Measurements from ENCODE around the gene PTPRT.

Gene PTPRT

DNA sequence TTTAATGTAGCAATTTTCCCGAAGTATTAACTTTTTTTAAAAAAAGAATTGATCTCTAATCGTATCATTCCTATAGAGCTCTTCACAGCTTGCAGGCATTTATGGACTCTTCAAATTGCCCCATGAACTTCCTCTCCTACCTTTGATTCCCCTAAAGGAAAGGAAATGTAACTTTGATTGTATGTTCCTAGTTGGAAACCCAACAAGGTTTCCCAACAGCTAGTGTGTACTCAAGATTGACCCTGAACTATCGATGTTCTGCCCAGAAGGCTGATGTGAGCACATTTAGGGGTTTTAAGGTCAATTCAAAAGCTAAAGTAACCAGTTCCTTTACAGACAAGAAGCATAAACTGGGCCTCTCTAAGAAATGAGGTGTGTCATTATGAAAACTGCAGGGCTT lies 491.7 kb downstream of the PTPRT start:
- no peak for DNase-seq

DNA sequence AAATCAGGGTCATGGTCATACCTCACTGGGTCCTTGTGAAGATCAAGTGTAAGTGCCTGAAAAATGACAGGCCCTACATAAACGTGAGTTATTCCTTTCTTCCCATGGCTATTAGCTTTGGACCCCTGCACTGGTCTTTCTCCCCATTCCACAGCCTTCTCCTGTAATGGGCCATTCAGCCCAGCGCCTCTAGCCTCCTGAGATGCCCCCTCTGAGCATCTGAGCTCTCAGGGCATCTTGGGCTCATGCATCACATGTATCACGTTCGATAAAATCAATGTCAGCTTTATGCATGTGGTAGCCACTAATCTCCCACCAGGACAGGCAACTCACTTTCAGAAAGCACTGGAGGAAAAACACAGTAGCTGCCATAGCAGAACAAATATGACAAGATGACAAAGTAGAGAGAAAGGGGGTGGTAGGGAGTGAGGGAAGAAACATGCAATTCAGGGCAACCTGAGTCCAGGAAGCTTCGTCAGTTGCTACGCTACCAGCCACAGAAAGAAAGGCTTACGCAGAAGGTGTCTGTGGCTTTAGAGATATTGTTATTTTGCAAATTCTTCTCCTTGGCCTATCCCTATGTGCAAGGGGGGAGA lies 498.8 kb downstream of the PTPRT start:
- DNase-seq = no peak

DNA sequence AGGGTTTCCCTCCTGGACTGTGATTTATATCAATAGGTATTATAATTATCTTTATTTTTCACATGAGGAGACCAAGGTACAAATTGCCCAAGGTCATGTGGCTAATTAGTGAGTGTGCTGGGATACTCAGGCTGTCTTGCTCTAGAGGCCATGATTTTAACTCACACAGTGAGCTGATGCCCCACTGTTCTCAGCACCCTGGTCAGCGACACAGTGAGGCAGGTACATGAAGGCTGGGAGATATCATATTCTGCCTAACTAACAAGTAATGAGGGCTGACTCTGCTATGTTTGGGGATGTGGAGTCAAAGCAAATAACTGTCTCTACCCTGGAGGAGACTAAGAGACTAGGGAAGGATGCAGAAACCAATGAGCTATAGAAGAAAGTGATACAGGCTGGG lies 501.1 kb downstream of the PTPRT start:
- no peak for DNase-seq

DNA sequence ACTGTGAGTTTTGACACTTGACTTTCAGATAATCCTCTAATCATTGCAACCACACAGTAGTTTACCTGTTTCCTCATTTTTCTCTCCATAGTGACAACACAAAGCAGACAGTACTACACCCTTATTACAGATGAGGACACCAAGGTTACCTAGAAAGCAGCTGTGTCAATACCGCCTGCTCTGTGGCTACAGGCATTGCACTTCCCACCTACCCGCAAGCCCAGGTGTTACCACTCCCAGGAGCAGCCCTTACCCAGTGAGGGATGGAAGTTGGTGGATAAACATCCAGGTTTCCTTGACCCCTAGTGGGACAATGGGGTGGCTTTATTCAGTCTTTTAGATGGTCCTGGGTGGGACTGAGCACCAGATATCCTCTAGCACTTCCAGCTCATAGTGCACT lies 503.6 kb downstream of the PTPRT start:
- no peak for DNase-seq

DNA sequence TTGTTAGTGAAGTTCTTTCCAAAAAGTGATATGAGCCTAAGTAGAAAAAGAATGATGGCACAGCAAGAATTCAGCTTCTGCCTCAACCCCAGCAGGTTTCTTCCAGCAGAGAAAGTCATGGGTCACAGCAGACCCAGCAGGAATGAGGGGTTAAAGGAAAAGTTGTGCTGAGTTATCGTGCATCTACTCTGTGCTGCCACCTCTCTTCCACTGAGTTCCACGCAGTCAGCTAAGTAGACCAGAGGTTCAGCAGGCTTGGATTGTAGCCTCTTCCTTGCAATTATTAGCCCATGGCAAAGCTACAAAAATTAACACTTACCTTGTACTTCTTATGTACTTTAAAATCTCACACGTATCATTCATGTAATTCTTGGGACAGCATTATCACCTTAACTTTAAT lies 510.8 kb downstream of the PTPRT start:
- no peak for DNase-seq

DNA sequence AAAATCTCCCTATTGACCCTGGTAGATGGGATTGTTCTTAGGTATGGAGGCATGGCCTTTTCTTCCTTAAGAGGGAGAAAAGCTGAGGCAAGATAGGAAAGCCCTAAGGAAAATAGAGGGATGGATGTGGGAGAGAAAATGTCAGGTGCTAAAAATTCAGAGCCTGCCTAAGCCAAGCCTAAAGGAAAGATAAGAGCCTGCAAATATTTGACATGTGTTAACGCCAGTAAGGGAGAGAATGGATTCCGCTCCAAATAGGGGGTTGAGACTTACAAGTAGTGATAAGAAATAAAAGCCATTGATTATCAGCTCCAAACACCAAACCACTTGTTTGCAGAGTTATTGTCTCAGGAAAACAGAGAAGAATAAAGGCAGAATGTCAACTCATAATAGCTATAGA lies 533.6 kb downstream of the PTPRT start:
- DNase-seq = no peak

DNA sequence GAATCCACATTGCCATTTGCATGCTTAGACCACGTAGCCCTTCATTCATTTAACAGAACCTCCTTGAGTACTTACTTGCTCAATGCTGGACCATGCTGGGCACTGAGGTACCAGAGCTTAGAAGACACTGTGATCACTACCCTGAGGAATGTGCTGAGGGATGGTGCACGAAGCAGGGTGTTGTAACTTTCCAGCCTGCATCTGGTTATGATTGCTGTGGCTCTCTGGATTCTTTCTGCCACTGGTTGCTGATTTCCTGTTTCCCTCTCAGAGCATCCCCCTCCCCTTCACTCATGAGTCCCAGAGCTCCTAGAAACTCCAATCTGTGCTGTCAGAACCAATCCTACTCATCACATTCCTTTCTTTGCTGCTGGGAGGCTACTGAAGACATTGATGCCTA lies 537.4 kb downstream of the PTPRT start:
- no peak for DNase-seq

DNA sequence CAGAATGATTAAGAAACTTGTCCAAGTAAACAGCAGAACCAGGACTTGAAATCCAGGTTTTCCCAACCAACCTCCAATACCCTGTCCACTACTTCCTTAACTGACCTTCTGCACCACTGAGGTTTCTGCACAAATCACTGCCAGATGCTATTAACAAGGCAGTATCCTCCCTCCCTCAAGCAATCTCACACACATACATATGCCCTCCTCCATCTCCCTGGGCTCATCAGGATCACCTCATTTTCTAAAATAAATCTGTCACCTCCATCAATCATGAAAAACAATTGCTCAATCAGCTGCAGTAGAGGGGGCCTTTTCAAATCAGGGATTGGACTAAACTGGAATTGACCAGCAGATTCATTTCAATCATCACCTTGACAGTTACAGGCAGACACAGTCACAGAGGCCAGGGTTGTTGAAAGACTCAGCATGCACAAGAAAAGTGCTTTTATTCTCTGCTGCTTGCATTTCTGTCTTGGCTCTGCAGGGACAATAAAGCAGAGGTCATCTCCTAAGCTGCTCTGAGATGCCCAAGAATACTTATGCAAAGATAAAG lies 539.4 kb downstream of the PTPRT start:
- DNase-seq = no peak

DNA sequence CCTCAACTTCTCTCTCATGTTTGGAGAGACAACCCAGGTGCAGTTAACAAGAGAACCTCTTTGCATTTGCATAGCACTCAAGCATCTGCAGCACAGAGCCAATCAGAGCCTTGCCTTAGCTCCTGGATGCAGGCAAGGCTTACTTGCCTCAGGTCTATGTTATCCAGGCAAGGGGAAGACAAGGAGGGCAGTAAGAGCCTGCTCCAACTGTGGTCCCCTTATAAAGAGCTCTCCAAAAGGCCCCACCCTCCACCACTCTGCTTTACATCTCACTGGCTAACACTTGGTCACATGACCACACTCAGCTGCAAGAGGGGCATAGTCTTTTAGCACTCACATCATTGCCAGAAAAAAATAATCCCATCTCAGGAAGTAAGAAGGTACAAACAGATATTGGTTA lies 540.0 kb downstream of the PTPRT start:
- no peak for DNase-seq

DNA sequence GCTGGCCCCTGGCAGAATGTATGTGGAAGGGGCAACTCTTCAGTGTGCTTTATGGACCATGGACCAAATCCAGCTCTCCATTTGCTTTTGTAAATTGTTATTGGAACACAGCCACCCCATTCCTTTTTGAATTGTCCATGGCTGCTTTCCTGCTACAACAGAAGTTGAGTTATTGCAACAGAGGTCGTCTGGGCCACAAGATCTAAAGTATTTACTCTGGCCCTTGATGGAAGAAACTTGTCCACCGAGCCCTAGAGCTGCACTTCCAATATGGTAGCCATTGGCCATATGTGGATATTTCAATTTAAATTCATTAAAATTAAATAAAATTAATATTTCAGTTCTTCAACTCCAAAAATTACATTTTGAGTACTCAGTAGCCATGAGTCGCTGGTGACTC lies 543.5 kb downstream of the PTPRT start:
- DNase-seq = no peak

DNA sequence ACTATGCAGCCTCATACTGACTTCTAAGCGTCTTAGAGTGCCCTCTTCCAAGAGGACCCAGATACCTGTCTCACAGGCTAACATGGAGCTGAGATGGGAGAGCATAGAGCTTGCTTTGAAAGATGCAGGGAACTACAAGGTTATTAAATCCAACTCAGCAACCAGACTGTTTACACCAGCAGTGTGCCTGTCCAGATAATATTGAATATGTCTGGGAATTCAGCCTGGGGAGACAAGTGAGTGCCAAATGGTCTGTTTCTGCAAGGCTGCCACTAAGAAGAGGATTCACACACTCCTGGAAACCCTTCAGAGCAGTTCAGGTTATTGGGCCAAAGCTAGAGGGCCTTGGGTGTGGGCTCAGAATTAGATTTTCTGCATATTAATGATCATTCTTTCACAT lies 547.8 kb downstream of the PTPRT start:
- DNase-seq = no peak

DNA sequence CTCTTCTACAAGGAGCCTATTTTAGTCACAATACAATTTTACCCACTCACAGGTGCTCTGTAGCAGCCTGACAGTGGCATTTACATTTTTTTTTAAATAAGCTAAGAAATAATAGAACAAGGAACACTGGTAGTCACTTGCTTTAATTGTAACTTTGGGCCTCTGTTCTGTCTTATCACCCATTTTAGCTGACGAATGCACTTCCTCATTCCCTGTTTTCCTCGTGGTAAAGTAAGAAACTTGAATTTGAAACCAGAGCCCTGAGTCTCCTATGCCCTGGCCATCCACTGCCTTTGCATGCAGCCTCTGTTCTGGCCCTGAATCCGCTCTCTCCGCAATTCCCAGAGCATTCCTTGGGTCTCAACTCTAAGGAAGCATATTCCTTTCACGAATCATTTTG lies 550.6 kb downstream of the PTPRT start:
- DNase-seq = no peak

DNA sequence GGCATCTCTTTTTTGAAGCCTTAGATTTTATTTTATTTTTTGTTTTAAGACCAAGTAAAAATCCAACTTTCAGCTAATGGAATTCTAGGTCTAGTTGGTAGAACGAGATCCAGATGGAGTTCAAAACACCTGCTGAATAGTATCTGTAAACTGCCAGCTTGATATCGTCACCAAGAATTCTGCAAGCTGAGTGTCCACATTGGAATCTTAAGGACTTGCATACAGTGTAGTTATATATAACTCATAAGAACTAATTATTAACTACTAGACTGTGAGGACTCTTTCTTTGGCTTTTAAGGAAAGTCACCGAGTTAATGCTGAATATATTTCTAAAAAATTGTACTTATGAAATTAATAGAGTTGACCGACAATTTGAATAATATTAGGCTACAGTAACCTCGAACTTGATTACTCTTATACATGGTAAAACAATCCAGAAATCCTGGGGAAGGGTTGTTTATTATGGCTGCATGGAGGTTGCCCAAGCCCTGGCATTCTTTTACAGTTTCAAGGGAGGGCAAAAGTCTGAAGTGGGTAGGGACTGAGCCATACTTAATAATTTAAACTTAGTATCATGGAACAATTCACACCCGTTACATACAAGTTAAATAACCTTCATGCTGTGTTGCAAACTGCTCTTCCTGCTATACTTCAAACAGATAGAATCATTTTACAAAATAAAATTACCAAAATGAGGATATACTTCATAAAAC lies 553.9 kb downstream of the PTPRT start:
- DNase-seq = no peak

DNA sequence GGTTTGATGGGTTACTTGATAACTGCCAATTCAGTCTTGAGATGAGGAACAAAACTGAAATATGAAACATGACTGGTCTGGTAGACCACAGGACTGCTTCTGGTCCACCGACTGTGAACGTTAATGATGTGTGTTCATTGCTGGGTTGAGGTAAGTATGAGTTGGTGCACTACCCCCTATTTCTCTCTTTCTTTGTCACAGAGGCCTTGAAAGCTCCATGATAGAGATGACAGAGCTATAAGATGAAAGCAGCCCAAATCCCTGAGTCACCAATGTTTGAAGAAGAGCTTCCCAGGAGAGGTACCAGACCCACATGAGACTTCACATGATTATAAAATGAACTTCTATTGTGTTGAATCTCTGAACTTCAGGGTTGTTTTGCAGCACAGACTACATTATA lies 555.5 kb downstream of the PTPRT start:
- DNase-seq = no peak

DNA sequence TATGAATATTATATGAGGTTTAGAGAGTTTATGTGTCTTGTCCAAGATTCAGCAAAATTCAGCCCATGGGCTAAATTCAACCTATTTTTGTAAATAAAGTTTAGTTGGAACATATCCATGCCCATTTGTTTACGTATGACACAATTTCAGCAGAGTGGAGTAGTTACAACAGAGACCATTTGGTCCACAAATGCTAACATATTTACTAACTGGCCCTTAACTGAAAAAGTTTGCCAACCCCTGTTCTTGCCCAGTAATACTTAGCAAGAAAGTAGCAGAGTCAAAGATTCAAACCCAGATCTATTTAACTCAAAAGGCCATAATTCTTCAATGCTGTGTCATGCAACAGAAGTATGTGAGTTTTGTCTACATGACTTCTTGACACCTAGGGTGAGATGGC lies 561.0 kb downstream of the PTPRT start:
- DNase-seq = no peak

DNA sequence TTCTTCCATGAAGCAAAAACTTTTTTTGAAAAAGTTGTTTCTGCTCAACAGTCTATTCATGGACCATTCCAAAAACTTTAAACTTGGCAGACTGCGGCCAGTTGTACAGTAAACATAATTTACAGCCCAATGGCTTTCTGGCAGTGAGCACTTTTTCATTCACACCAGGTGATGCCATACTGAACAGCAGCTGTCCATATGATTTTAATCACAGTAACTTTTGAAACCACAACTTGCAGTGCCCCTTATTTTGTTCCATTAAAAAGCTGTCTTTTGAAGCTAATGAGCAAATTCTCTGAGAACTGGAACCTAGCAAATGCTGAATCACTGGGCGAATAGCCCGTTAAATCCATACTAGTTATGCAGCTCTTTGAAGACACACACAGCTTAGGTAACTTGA lies 576.6 kb downstream of the PTPRT start:
- DNase-seq = no peak

DNA sequence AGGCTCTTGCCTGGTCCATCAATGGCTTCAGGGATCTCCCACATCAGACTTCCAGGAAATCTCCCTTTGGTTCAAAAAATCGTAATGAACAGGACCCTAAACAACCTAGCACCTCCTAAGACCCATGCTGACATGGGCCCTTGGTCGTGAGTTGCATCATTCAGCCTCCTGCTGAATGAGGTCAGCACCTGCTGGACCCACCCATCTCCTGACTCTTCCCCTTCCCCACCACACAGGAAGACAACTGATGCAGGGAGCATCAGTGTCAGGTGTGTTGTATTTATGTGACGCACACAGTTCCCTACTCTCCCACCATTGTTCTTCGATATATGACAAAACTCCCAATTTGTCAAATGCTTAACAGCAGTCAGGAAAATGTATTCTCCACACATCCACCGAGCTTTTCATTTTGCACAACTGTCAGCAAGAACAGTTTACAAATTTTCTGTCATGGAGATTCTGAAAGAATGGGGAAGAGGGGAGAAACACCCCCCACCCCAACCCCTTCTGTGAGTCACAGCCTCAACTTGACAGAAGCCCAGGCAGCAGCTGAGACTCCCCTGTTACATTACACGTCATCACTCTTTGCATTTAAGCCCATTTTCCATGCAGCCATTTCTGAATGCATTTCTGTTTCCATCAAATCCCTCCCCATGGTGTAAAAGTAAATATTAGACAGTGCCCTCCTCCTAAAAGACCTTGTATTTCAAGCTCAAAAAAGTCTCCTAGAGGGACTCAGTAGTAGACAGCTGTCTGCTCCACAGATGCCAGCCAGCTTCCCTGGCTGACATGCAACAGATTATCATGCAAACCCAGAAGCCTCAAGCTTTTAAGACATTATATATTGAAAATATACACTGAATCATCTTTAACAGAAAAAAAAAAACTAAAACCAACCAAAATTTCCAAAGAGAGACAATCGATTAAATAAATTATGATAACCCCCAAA lies 577.5 kb downstream of the PTPRT start:
- no peak for DNase-seq

DNA sequence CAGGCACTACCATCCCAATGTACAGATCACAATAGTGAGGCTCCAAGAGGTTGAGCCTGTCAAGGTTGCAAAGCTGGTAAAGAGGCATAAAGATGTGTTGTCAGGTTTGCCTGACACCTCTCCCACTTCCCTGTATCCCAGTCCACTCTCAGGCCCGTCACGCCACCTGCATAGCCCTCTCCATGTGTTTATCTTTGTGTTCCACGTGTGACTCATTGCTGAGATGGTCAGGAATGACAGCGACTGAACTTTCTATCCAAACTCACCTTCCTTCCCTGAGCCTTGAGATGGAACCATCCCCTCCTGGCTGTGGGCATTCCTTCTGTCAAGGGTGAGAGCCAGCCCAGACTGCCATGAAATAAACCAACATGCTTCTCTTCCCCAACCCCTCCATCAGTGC lies 578.3 kb downstream of the PTPRT start:
- no peak for DNase-seq

DNA sequence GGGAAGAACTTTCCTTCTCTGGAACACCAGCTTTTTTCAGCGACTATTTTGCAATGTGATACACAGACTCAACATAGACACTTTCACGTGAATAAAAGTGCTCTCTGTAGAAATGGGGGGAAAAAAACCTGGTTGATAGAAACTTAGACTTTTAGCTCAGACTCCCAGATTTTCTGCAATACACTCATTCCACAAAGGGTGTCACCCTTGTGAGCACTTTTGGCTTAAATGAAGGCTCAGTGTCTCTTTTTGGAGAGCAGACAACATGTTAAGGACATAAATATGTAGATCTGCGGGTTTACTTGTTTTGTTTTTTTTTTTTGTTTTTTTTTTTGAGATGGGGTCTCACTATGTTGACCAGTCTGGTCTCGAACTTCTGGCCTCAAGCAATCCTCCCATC lies 579.6 kb downstream of the PTPRT start:
- DNase-seq = no peak

DNA sequence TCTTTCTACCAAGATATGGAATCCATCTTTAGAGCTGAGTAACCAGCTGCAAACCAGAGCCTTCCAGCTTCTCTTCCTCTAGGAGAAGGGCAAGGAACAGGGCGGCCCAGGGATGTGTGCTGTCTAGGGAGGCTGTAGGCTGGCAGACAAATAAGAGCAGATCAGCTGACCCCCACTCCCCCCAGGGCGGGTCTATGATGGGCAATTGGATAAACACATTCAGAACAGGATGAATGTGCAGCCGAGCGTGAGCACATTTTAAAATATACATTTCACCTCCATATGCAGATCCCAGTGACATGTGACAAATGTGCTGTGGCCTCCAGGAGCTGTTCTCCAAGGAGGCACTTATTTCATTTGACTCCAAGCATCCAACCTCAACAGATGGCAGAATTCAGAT lies 580.1 kb downstream of the PTPRT start:
- DNase-seq = no peak

DNA sequence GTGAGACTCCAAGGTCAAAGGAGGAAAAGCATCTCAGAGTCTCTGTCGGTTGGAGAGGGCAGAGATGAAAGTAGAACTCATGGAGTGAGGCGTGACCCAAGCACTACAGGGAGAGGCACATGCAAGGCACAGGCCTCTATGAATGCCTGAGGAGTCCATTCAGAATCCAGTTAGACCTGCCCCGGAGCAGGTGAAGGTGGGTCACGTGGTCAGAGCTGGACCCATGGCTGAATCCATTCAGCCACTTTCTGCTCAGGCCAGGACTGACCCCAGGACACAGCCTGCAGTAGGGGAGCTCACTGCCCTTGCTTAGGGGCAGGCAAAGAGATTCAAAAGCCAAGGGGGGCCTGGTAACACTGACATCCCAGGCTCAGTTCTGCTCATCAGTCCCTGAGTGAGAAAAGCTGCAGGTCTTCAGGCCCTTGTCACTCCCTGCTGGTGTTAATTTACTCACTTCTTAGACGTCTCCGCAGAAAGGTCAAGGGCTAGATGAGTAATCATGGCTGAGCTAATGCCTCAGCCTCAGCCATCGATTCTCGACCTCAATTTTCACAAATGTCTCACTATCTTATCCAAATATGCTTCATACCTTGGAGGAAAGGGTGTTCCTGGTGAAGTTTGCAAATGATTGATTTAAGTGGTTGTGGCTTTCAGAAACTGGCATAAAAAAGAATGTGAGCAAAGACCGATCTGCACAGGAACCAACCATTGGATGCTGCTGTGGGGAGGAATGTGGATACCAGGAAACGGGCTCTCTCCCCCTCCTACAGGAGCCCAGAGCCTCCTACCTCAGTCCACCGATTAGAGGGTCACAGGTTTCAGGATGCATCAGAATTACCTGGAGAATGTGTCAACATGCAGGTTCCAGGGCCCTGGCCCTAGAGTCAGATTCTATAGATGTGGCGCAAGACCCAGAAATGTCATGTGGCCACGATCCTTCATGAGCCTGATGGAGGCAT lies 584.4 kb downstream of the PTPRT start:
- no peak for DNase-seq

DNA sequence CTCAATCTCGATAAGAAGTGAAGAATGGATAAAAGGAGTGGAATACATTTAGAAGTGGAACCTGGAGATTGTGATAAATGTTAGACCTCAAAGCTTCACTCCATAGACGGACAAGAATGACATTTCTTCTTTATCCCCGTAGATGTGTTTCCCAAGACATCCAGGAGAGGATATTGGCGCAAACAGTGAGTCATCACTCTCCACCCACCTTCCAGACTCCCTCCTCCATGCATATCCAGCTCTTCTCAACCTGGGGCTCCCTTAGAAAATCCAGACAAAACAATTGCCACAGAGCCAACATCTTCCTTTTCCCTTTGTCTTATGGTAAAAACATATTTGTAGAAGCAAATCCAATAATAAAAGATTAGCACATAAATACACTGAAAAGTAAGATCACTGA lies 586.1 kb downstream of the PTPRT start:
- no peak for DNase-seq

DNA sequence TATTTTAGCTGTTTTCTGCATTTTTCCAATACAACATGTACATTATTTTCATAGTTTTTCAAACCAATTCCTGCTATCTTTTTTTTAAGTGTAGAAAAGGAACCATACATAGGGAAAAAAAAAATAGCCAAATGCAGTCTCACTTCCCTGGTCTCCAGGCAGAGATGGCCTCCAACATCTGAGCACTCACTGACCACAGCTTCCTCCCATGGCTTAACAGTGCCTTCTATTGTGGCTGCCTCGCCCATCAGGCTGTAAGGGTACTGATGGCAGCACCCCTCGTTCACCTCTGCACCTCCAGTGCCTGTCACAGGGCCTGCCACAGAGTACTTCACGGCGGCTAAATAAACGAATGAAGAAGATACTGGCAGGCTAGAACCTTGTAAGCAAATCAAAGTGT lies 591.1 kb downstream of the PTPRT start:
- no peak for DNase-seq
